ENCODE results near the gene RHOB. TPM values are rescaled to one million over a fixed set of nuclear protein-coding genes. Genes with fewer than 3 reads are reported as not detected.
"Not testable (repeated sequence)": the region's sequence is repeated elsewhere in the genome, so short reads cannot be mapped to it uniquely, and the experiment has no call there.

RHOB gene
- total RNA-seq, 1 donor from 2014 or later = 160 TPM

GRCh38 chr2:20457661-20458630, 11.1 kb downstream of the RHOB start:
- Mint-ChIP-seq H3K36me3 (ENCODE audit: unreplicated experiment) (peaks cover 4% of the 10 kb centered on the region), H3K27me3 (ENCODE audit: unreplicated experiment) (peaks cover 32% of the 10 kb centered on the region), H3K9me3 (ENCODE audit: unreplicated experiment) (peaks cover 17% of the 10 kb centered on the region), H3K4me3 (ENCODE audit: unreplicated experiment) (no peak overlapping the region), H3K4me1 (ENCODE audit: unreplicated experiment) (peaks cover 4% of the 10 kb centered on the region), H3K27ac (ENCODE audit: unreplicated experiment) (no peak overlapping the region)
- no peak for DNase-seq (ENCODE audit: extremely low spot score, unreplicated experiment)
- no peak for TF ChIP-seq CTCF (IDR thresholded peaks at IDR 0.05)

GRCh38 chr2:20458737-20459484, 12.0 kb downstream of the RHOB start:
- H3K27ac Mint-ChIP-seq (ENCODE audit: unreplicated experiment); H3K36me3 Mint-ChIP-seq (ENCODE audit: unreplicated experiment); H3K4me1 Mint-ChIP-seq (ENCODE audit: unreplicated experiment); H3K4me3 Mint-ChIP-seq (ENCODE audit: unreplicated experiment); DNase-seq (ENCODE audit: extremely low spot score, unreplicated experiment): not testable (repeated sequence)
- Mint-ChIP-seq H3K27me3 (ENCODE audit: unreplicated experiment) (peaks cover 40% of the 10 kb centered on the region), H3K9me3 (ENCODE audit: unreplicated experiment) (peaks cover 17% of the 10 kb centered on the region)

GRCh38 chr2:20465716-20466394, 19.0 kb downstream of the RHOB start:
- no peak overlapping the region for H3K4me3 Mint-ChIP-seq (ENCODE audit: unreplicated experiment)

GRCh38 chr2:20467789-20468548, 21.1 kb downstream of the RHOB start:
- no peak for DNase-seq (ENCODE audit: extremely low spot score, unreplicated experiment)
- H3K4me3 Mint-ChIP-seq (ENCODE audit: unreplicated experiment) = no peak overlapping the region
- H3K4me1 Mint-ChIP-seq (ENCODE audit: unreplicated experiment) = peaks cover 4% of the 10 kb centered on the region
- no peaks in the 10 kb centered on the region for H3K36me3 Mint-ChIP-seq (ENCODE audit: unreplicated experiment)
- peaks cover 8% of the 10 kb centered on the region for H3K27me3 Mint-ChIP-seq (ENCODE audit: unreplicated experiment)
- TF ChIP-seq CTCF (IDR thresholded peaks at IDR 0.05) = no peak
- H3K27ac Mint-ChIP-seq (ENCODE audit: unreplicated experiment) = no peak overlapping the region
- H3K9me3 Mint-ChIP-seq (ENCODE audit: unreplicated experiment) = no peaks in the 10 kb centered on the region

More at GRCh38 chr2:20465716-20466394, 19.0 kb downstream of the RHOB start:
- no peak for TF ChIP-seq CTCF (IDR thresholded peaks at IDR 0.05)
- peaks cover 25% of the 10 kb centered on the region for H3K27me3 Mint-ChIP-seq (ENCODE audit: unreplicated experiment)
- no peak for DNase-seq (ENCODE audit: extremely low spot score, unreplicated experiment)
- H3K27ac Mint-ChIP-seq (ENCODE audit: unreplicated experiment) = no peak overlapping the region
- no peaks in the 10 kb centered on the region for H3K36me3 Mint-ChIP-seq (ENCODE audit: unreplicated experiment)
- H3K4me1 Mint-ChIP-seq (ENCODE audit: unreplicated experiment) = peaks cover 4% of the 10 kb centered on the region
- peaks cover 11% of the 10 kb centered on the region for H3K9me3 Mint-ChIP-seq (ENCODE audit: unreplicated experiment)
